GOT3 (cell line): Measurements from ENCODE around the gene NUDT5.
"Not testable (repeated sequence)": the region's sequence is repeated elsewhere in the genome, so short reads cannot be mapped to it uniquely, and the experiment has no call there.

Experiments used
- DNase-seq: peaks from one replicate; lab custom pipeline; 2025; ENCODE audit warnings: mixed read lengths; lab: John Stamatoyannopoulos, UW

Gene NUDT5

DNA sequence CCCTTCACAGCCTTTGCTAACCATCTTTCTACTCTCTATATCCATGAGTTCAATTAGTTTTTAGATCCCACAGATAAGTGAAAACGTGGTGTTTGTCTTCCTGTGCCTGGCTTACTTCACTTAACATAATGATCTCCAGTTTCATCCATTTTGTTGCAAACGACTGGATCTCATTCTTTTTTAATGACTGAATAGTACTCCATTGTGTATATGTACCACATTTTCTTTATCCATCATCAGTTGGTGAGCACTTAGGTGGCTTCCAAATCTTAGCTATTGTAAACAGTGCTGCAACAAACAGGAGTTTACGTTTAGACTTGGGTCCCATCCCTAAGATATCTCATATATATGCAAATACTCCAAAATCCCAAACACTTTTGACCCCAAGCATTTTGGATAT is 9.4 kb upstream of the NUDT5 start:
- no peak for DNase-seq

- no peak for DNase-seq
Measured at GRCh38 chr10:12202226-12202625, 6.5 kb upstream of the NUDT5 start.

DNA sequence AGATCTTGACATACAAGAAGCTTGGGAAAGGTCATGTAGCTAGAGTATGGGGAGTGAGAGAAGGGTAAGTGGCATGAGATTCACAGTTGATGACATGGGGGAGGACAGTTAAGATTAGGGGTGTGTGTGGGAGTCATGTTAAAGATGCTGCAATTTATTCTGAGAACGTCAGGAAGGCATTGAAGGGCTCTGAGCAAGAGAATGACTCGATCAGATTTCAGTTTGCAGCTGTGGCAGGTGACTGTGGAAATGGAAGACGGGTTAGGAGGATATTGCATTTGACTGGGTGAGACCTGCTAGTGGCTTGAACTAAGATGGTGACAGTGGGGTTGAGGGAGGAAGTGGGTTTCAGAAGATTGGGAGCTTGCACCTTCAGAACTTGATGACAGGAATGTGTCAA is 5.9 kb upstream of the NUDT5 start:
- DNase-seq, result no peak

GRCh38 chr10:12200850-12201249 is 5.2 kb upstream of the NUDT5 start:
- no peak for DNase-seq

GRCh38 chr10:12198156-12198555 is 2.5 kb upstream of the NUDT5 start:
- no peak for DNase-seq

DNA sequence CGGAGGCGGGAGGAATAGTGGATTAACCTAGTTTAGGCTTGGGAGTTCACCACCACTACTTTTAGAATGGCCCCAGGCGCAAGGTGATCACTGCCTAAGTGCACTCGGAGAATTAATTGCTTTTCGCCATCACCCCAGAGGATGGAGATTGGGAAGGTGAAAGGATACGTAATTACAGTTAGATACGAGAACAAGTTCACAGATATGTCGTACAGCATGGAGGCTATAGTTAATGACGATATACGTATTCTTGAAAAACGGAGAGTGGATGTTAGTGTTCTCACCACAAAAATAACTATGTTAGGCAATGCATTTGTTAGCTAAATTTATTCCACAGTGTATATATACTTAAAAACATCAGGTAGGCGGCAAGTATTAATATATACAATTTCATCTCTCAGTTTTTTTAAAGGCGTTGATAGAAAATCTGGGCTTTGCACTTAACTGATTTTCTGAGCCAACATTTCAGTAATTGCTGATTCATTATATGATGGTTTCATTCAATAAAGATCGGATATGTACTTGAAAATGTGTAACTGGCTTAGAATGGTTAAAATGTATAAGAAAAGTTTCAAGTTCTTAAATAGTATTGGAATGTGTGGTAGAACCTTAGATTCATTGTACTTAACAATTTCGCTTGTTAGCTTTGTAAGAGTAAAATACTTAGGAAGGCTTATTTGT is 980 bp upstream of the NUDT5 start:
- DNase-seq, result no peak

- DNase-seq, result no peak
Measured at GRCh38 chr10:12195281-12195602, 449 bp downstream of the NUDT5 start.

DNA sequence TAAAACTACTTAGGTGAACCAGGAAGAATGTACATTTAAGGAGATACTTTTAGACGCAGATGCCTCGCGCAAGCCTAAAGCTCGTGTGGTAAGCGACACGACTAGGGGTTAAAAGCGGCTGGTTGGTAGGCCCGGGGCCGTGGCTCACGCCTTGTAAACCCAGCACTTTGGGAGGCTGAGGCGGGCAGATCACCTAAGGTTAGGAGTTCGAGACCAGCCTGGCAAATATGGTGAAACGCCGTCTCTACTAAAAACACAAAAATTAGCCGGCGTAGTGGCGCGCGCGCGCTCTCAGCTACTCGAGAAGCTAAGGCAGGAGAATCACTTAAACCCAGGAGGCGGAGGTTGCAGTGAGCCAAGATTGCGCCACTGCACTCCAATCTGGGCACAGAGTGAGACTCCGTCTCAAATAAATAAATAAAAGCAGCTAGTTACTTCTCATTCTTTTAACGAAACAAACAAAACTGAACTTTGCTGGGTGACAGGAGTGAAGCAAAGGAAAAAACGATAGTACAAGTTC is 879 bp downstream of the NUDT5 start:
- DNase-seq, result no peak

DNA sequence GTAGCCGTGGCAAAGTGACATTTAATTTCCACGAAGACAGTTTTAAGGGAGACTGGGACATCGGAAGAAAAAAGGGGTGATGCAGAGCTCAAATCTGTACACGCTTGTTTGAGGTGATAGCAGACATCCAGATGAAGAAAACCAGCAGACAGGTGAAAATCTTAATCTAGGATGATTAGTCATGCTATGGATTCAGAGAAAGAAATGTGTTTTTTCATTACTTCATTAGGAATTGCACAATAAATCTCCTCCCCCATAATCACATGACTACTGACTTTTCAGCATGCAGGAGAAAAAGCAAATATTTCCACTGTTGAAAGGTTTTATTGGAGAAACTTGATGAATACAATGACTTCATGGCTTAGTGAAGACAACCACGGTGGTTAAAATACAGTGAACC is 2.5 kb downstream of the NUDT5 start:
- DNase-seq, result no peak

DNA sequence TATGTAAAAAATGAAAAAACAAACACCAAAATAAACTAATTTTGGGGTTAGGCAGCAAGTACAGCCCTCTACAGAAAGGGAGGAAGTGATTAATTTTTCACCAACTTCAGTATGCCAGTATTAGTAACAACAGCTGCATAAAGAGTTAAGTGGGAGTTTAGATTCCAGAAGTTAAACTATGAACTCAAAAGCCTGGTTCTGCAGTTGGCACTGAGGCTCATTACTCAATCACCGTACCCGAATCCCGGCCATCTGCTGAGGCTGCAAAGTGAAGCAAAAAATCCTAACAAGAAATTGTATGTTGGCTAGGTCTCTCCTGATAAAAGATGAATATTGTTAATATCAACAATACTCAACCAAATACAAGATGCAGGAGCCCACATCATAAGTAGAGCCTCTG is 4.0 kb downstream of the NUDT5 start:
- no peak for DNase-seq

GRCh38 chr10:12189426-12189825 is 6.3 kb downstream of the NUDT5 start:
- DNase-seq, result no peak

GRCh38 chr10:12188656-12189055 is 7.0 kb downstream of the NUDT5 start:
- no peak for DNase-seq

DNA sequence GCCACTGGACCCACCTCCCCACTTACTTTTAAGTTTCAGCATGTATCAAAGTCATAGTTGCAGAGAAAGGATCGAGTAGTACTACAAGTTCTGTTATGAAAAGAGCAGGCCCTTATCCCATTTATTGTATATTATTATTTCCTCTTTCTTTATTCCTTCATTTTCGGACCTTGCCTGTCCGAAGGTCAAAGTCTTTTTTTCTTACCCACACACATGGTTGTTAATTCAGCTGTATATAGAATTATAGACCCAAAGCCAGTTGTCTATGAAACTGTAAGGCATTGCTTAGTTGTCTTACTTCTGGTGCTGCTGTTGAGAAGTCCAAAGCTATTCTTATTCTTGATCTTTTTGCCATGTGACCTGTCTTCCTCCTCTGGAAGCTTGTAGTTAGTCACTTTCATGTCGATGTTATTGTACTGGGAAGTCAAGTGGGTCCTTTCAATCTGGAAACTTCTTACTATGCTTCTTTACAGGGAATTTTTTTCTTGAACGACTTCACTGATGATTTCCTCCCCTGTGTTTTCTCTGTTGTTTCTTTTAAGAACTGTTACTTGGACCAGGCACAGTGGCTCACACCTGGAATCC is 8.3 kb downstream of the NUDT5 start:
- no peak for DNase-seq

GRCh38 chr10:12186323-12186722 is 9.4 kb downstream of the NUDT5 start:
- no peak for DNase-seq

DNA sequence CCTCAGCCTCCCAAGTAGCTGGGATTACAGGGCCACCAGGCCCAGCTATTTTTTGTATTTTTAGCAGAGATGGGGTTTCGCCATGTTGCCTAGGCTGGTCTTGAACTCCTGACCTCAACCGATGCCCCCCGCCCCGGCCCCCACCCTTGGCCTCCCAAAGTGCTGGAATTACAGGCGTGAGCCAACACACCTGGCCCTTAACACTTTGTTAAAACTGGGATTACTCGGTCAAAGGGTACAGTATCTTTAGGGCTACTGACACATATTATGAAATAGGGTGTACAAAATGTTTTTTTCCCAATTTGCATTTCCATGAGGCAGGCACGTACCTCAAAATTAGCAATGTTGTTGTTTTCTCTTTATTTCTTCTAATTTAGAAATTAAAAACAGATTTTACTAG is 11.5 kb downstream of the NUDT5 start:
- DNase-seq, result no peak

- no peak for DNase-seq
Measured at GRCh38 chr10:12181065-12181775, 14.5 kb downstream of the NUDT5 start.

DNA sequence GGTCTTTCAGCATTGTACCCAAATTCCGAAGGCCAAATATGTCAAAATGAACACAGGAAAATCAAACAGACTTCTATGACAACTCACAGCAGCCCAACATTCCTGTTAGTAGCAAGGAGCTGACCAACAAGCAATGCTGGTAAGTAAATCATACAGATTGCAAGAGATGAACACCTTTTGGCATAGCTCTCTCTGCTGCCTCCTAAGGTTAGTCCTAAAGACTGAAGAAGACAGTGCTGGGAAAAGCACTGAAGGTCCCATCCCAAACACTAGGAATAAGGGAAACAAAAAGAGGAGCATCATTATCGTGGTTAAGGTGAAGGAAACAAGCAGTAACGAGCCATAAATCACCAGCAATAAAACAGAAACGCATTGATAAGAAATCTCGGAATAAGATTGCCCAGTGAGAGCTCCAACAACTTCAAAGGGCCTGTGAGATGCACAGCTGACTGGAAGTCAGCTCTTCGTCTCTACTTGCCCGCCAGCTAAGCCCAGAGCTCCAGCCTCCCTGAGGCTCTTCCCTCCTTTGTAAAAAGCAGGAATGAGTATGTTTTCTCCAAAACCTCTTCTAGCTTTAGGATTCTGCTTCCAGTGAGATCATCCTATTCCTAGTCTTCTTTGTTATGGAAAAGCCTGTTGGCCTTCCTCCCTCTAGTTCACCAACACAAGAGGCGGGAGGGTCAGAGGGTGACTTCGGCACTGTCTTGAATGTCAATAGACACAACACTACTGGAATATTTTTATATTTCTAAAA is 15.3 kb downstream of the NUDT5 start:
- DNase-seq, result no peak

- no peak for DNase-seq
Measured at GRCh38 chr10:12179606-12180170, 16.0 kb downstream of the NUDT5 start.

DNA sequence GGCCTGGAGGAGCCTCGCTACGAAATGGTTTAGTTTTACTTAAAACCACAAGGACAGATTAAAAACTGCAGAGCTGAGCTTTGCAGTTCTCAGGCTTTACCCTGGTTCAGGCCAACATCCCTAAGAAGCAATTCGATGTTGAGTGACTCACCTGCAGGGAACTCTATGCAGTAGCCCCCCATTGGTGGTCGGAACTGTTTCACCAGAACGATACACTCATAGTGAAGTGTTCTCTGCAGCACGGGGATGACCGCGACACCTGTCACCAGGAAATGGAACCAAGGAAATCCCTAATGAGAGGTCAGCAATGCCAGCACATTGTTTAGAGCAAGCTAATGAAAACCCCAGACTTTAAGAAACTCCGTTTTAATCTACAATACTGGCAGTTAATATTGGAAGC is 18.0 kb downstream of the NUDT5 start:
- no peak for DNase-seq

DNA sequence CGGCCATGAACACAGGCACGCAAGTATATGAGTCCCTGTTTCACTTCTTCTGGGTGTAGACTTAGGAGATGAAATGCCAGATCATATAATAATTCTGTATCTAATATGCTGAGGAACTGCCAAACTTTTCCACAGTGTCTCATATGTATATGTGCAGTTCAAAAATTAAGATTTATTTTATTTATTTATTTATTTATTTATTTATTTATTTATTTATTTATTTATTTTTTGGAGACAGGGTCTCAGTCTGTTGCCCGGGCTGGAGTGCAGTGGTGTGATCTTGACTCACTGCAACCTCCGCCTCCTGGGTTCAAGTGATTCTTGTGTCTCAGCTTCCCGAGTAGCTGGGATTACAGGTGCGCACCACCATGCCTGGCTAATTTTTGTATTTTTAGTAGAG is 24.2 kb downstream of the NUDT5 start:
- not testable (repeated sequence) for DNase-seq

GRCh38 chr10:12165999-12166775 is 29.5 kb downstream of the NUDT5 start:
- no peak for DNase-seq

- DNase-seq, result no peak
Measured at GRCh38 chr10:12165036-12165435, 30.7 kb downstream of the NUDT5 start.
